NCI-H226 (cell line): Measurements from ENCODE around the gene WDR19.
A peak's percentile ranks its signal among the peaks of the same experiment; 100 is the strongest.

Experiments used
- DNase-seq: peaks from one replicate; pipeline ENCODE4 v3.0.0-alpha.2; 2015

Gene WDR19

GRCh38 chr4:39305912-39306677 lies 123.8 kb downstream of the WDR19 start:
- DNase-seq = no peak

DNA sequence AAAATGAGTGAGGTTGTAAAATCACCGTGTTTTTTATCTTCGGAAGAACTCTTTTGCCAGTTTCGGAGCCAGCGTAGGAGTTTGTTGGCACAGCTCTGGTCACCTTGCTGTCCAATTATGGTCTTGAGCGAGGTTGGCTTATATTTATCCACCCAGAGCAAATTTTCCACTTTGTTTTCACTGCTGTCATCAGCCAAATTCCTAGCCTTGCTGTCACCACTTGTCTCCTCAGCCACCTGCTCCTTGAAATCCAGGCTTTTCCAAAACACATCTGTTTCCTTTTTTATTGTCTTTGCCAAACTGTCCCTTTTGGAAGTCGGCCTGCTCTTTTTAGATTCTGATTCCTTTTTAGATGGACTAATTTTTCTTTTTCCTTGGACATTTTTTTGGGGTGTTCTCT lies 126.3 kb downstream of the WDR19 start:
- no peak for DNase-seq

DNA sequence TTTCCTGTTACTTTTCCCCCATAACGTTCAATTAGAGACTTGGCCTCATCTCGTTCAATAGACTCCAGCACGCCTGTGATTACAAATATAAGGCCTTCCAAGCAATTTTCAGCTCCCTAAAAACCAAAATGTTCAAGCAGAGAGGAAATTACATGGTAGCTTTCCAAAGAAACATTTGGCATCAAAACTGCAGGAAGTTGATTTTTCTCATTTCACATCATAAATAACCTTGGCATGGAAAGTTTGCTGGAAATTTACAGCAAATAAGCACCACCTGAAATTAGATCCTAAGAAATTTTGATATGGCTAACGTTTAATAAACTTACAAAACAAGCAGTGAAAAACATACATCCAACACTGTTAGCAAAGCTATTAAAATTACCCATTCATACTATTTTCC lies 130.5 kb downstream of the WDR19 start:
- no peak for DNase-seq

DNA sequence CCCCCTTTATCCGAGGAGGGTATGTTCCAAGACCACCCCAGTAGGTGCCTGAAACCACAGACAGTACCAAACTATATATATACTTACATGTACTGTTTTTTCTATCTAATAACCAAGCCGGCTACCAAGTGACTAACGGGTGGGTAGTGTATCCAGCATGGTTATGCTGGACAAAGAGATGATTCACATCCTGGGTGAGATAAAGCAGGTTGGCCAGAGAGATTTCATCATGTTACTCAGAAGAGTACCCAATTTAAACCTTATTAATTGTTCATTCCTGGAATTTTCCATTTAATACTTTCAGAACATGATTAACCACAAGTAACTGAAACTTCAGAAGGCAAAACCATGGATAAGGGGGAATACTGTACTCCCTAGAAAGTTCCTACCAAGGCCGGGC lies 137.3 kb downstream of the WDR19 start:
- DNase-seq = peak; percentile 91

- peak; percentile 8 for DNase-seq
Measured at GRCh38 chr4:39320381-39321115, 138.2 kb downstream of the WDR19 start.

GRCh38 chr4:39323821-39324220 lies 141.5 kb downstream of the WDR19 start:
- DNase-seq = no peak

GRCh38 chr4:39324446-39324845 lies 142.1 kb downstream of the WDR19 start:
- no peak for DNase-seq

- no peak for DNase-seq
Measured at GRCh38 chr4:39324897-39325613, 142.7 kb downstream of the WDR19 start.

DNA sequence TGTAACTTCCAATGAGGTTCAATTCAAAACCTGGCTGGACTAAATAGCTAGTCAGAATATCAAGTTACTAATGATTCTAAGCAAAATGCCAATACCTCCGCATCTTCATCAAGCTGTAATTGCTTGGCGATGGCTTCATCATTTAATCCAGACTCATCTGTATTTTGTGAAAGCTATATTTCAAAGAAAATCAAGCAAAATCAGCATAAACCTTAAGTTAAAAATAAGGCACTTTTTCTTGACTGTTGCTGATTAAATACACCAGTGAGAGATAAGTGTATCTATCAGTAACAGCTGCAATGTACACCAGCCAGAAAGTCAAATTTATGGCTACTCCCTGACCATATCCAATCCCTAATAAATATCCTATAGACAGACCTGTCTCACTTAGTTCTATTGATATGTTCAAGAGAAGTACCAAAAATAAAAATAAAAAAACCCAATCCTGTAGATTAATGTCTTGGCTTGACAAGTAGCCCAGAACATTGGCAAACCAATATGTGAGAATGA lies 144.2 kb downstream of the WDR19 start:
- no peak for DNase-seq

DNA sequence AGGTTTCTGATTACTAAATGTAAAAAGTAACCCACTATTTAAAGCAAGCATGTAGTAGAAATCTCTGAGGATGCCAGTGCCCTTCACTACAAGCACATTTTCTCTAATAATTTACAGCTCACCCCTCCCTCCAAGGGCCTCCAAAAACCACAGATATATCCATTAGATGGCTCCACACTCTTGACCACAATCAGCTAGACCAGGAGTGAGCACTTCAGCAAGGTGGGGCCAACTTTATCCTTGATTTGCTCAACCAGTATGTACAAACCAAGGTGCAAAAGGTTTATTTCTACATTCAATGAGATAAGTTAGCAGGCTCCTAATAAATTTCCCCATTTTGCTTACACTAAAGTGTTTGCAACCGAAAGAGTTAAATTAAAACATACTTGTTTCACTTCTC lies 148.0 kb downstream of the WDR19 start:
- no peak for DNase-seq

GRCh38 chr4:39331191-39331590 lies 148.9 kb downstream of the WDR19 start:
- no peak for DNase-seq
